ENCODE results near the gene ARL10.

DNA sequence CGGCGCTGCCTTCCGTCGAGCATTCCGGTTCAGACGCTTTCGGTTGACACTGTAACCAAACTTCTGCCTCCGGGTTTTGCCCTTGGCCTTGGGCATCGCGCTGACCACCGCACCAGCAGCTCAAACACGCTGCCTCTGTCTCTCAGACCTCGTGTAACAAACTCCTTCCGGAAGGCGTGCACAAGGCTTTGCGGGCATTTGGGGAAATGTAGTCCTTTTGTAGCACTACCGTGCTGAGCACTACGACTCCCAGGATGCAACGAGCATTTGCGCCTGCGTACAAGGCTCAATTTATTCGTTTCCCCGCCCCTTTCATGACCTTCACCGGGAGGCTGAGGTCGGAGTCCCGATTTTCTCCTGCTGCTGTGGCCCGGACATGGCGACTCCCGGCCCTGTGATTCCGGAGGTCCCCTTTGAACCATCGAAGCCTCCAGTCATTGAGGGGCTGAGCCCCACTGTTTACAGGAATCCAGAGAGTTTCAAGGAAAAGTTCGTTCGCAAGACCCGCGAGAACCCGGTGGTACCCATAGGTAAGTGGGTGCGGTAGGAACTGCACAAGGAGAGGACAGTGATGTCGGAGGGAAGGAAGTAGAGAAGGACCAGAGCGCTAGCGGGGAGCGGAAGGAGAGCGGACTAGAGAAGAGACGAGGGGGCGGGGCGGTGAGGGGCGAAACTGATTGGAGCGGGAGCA is 23.3 kb downstream of the ARL10 start, which contains the start of the genes HIGD2A and NOP16:
- TF ChIP-seq, protein P1, sequence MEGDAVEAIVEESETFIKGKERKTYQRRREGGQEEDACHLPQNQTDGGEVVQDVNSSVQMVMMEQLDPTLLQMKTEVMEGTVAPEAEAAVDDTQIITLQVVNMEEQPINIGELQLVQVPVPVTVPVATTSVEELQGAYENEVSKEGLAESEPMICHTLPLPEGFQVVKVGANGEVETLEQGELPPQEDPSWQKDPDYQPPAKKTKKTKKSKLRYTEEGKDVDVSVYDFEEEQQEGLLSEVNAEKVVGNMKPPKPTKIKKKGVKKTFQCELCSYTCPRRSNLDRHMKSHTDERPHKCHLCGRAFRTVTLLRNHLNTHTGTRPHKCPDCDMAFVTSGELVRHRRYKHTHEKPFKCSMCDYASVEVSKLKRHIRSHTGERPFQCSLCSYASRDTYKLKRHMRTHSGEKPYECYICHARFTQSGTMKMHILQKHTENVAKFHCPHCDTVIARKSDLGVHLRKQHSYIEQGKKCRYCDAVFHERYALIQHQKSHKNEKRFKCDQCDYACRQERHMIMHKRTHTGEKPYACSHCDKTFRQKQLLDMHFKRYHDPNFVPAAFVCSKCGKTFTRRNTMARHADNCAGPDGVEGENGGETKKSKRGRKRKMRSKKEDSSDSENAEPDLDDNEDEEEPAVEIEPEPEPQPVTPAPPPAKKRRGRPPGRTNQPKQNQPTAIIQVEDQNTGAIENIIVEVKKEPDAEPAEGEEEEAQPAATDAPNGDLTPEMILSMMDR (tag by site-specific recombination; IDR thresholded peaks at IDR 0.05), result peak; percentile 72
- TF ChIP-seq ZNF521 (tag by site-specific recombination; IDR thresholded peaks at IDR 0.05), result no peak
- TF ChIP-seq ZNF843 (tag by site-specific recombination; IDR thresholded peaks at IDR 0.05), result peak; percentile 82

Data from HEK293 (cell line).